Measurements from ENCODE around the gene CHAC2.
"Not testable (repeated sequence)": the region's sequence is repeated elsewhere in the genome, so short reads cannot be mapped to it uniquely, and the experiment has no call there.

Gene CHAC2

GRCh38 chr2:53780056-53780455, 12.5 kb downstream of the CHAC2 start:
- DNase-seq = no peak

- no peak for DNase-seq
Measured at GRCh38 chr2:53782676-53783075, 15.1 kb downstream of the CHAC2 start.

GRCh38 chr2:53784436-53784835, 16.8 kb downstream of the CHAC2 start:
- no peak for DNase-seq

- no peak for DNase-seq
Measured at GRCh38 chr2:53785366-53785765, 17.8 kb downstream of the CHAC2 start.

GRCh38 chr2:53786352-53786704, 18.7 kb downstream of the CHAC2 start:
- peak; percentile 64 for DNase-seq

GRCh38 chr2:53786705-53787613, 19.4 kb downstream of the CHAC2 start, which contains the start of the genes ASB3 and ERLEC1:
Gene ASB3 (minus strand): TSS chr2:53786953. CDS start chr2:53765572, 21,381 bp downstream.
Gene ERLEC1 (plus strand): TSS chr2:53787044. CDS start chr2:53787211, 167 bp downstream.
- peak; percentile 96 for DNase-seq

- DNase-seq = no peak
Measured at GRCh38 chr2:53787614-53788289, 20.1 kb downstream of the CHAC2 start.

- no peak for DNase-seq
Measured at GRCh38 chr2:53793261-53793660, 25.7 kb downstream of the CHAC2 start.

GRCh38 chr2:53793821-53794220, 26.2 kb downstream of the CHAC2 start:
- DNase-seq = no peak

- no peak for DNase-seq
Measured at GRCh38 chr2:53801547-53801946, 33.9 kb downstream of the CHAC2 start.

GRCh38 chr2:53802617-53803151, 35.1 kb downstream of the CHAC2 start:
- no peak for DNase-seq

GRCh38 chr2:53811601-53812000, 44.0 kb downstream of the CHAC2 start:
- no peak for DNase-seq

- no peak for DNase-seq
Measured at GRCh38 chr2:53813151-53813550, 45.5 kb downstream of the CHAC2 start.

GRCh38 chr2:53818854-53819435, 51.3 kb downstream of the CHAC2 start:
- no peak for DNase-seq

- no peak for DNase-seq
Measured at GRCh38 chr2:53819634-53820033, 52.0 kb downstream of the CHAC2 start.

- no peak for DNase-seq
Measured at GRCh38 chr2:53820048-53820447, 52.4 kb downstream of the CHAC2 start.

- DNase-seq = no peak
Measured at GRCh38 chr2:53820711-53821110, 53.1 kb downstream of the CHAC2 start.

- no peak for DNase-seq
Measured at GRCh38 chr2:53821810-53822209, 54.2 kb downstream of the CHAC2 start.

GRCh38 chr2:53823639-53824038, 56.0 kb downstream of the CHAC2 start:
- DNase-seq = not testable (repeated sequence)
